SK-N-DZ (cell line): Measurements from ENCODE around the gene HOXC10.

ENCODE experiments used
- DNase-seq: peaks from one replicate; pipeline ENCODE4 v3.0.0-alpha.2; 2015; ENCODE audit warnings: low spot score

The HOXC10 gene

DNA sequence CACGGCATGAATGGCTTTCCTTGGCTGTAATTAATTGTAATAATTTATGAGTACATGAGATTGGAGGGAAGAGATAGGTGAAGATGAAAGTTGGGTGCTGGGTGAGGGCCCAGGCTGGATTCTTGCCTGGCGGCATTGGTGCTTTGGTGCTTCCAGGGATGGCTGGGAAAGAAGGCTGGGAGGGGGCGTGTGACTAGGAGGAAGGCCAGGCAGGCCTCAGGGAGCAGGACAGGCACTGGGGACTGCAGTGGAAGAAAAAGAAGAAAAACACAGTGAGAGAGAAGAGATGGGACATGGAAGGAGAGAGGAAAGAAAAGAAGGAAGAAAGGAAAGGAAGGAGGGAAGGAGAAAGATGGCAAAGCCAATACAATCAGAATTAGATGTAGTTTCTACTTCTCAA lies 18.7 kb downstream of the HOXC10 start:
- DNase-seq = no peak

DNA sequence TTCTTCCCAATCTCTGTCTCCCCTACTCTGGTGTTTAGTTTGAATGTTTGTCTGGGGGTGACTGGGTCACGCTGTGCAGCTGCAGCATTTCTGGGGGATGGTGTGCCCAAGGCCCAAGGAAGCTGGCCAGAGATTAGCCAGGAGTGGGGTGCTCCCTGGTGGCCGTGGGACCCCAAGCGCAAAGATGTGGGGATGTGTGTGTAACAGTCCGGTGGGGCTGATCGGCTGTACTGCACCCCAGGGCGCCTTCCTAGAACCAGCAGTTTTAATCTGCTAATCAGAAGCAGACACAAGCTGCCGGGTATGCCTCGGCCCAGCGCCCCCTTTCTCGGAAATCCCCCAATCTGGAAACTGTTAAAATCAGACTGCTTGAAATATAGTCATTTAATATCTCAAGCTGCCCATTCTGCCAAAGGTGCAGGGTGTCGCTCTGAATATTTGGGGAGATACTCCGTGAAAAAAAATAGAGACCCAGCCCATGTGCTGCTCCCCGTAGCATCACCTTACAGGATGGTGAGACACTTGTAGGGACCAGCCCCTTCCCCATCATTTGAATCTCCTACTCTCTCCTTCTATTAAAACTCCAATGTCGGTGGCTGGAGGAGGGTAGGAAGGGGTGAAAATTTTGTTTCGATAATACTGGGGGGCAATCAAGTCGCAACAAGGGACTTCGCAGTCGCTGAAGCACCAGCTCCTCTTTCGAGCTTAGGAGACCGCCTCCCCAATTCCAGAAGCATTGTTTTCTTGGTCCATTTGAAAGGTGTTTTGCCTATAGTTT lies 19.3 kb downstream of the HOXC10 start:
- DNase-seq = no peak

DNA sequence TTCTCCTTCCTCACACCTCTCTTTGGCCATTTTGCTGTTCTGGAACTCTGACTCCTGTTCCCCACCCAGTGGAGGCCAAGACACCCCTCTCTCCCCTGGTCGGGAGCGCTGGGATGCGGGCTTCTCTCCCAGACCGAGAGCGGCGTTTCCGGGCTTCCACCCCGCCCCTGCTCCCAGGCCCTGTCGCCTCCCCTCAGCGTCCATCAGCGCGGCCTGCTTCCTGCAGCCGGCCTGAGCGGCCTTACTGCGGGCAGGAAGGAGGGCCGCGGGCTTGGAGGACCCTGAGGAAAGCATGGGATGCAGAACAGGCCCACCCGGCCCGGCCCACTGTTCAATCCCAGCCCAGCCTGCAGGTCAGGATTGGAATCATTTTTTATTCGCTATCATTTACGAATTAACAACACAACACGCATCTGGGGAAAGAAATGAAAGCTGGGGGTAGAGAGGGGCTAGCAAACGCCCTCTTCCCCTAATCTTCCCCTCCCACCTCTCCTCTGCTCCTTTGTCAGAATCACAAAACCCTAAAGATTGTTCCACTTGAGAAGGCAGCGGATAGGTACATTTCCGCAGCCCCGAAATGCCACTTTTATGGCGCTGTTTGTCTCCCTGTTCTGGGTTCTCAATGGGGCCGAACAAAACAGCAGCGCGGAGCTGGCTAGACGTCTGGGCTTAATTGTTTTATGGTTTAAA lies 20.0 kb downstream of the HOXC10 start:
- no peak for DNase-seq

DNA sequence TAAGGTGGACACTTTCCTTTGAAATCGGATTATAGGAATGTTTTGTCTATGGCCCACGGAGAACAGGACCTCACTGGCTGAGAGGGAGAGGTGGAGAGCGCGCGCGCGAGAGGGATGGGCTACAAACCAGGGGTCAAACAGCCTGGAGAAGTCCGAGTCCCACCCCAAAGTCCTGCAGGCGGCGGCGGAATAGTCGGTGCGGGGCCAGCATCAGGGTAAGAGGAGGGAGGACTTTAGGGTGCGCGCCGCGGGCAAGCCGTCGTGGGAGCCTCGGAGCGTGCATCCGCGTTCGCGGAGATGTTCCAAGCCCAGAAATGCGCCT lies 20.5 kb downstream of the HOXC10 start:
- no peak for DNase-seq

DNA sequence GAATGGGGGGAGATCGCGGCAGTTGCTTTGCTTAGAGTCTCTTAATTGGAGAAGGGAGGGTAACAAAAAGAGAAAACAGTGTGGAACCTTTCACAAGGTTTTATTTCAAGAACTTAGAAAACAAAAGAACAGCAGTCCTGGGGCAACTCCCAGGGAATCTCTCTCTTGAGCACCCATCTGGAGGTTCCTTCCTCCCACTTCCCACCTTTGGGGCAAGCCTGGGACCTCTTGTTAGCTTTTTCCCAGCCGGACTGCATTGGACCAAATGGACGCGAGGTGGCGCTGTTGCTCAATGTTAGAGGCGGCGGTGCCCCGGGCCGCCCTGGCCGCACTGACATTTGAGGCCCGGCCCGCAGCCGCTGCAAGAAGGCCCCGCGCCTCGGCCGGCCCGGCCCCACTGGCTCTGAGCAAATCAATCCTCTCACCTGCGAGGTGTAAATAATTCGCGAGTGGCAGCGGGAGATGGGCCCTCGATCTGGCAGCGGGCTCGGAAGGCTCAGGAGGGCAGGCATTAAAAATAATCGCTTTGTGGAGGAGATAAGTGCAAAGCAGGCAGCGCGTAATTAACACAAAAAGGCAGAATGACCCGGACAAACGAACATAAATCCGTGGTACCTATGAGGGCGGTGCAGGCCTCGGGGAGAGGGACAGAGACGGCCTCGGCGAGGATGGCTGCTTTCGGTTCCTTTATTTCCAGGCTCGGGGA lies 21.1 kb downstream of the HOXC10 start:
- peak; percentile 79 for DNase-seq

DNA sequence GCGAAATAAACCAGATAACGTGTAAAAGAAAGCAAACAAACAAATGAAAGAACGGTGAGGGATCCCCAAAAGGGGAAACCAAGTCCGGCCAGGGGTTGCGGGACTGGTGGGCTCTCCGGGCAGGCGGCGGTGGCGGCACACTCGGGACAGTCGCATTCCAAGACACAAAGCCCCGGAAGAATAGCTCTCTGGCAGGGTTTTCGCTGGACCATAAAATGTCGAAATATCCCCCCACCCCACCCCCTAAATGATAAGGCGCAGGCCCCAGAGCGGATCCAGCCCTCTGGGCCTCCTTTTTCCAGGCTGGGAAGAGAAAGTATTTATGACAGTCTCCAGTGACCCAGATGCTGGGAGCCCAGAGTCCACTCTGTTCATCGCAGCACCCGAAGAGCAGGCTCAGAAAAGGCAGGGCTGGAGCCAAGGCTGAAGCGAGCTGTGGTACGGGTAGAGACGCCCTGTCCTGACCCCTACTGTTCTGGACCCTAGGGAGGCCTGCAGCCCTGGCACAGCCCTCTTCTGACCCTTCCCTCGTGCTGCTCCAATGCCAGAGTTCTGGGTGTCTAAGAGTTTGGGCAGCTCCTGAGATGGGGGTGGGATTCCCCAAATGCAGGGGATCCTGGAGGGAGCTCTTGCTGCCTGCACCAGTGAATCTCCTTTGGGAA lies 21.7 kb downstream of the HOXC10 start:
- DNase-seq = no peak

DNA sequence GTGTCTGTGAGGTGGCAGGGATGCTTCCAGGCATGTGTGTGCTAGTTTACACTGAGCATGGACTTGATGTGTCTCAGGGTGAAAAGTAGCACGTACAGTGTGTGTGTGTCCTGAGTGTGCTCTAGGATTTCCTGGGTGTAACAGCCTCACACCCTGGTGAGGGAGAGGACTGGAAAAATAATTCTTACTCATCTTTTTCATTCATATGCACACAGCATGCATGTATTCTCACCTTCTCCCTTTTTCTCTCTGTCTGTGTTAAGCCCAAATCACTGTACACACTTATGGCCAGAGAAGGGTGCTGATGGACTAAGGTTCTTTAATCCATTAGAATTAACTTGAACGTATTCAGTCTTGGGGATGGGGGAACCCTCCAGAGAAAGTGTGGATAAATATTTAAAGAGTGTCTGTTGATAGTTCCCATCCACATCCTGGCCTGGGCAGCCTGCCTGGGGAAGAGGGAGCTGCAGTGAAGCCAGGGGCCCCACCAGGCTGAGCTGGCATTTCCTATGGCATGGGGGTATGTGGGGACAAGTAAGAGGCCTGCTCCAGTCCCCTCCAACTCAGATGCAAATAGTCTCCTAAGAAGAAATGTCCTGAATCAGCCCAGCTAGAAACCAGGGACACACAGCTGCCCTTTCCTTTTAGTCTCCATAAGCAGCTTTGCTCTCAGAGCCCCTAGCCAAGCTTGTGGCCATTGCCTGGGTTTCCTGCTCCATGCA lies 22.8 kb downstream of the HOXC10 start:
- DNase-seq = no peak

DNA sequence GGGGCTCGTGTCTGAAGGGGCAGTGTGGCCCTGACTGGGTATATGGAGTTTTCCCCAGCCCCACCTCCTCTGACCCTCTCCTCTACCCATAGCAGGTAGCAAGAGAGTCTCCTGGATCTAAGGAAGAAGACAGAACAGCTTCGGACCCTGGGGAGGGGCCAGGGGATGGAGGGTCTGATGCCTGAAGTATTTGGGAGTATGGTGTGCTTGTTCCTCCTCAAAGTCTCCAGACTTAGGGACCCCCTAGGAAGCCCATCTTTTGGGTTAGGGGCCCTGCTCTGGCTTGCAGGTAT lies 23.3 kb downstream of the HOXC10 start:
- no peak for DNase-seq

DNA sequence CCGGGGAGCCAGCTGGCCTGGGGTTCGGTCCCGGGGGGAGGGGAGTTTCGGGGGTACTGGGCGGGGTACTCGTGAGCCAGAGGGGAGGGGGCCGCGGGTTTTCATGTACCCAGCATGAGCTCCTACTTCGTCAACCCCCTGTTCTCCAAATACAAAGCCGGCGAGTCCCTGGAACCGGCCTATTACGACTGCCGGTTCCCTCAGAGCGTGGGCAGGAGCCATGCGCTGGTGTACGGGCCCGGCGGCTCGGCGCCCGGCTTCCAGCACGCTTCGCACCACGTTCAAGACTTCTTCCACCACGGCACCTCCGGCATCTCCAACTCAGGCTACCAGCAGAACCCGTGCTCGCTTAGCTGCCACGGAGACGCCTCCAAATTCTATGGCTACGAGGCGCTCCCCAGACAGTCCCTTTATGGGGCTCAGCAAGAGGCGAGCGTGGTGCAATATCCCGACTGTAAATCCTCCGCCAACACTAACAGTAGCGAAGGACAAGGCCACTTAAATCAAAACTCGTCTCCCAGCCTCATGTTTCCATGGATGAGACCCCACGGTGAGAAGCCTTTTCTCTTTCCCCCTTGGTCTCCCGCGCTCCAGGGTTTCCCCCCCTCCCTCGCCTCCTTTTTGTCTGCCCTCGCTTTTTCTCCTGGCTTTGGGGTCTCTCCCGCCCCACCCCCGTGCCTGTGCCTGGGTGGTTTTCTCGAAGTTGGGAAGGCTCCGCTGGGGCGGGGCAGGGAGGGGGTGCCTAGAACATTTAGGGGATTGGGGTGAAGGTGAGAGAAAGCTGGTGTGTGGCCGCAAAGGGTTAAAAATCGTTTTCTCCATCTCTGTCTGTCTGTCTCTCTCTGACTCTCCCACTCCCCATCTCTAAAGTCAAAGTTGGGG lies 24.5 kb downstream of the HOXC10 start:
- DNase-seq = no peak

DNA sequence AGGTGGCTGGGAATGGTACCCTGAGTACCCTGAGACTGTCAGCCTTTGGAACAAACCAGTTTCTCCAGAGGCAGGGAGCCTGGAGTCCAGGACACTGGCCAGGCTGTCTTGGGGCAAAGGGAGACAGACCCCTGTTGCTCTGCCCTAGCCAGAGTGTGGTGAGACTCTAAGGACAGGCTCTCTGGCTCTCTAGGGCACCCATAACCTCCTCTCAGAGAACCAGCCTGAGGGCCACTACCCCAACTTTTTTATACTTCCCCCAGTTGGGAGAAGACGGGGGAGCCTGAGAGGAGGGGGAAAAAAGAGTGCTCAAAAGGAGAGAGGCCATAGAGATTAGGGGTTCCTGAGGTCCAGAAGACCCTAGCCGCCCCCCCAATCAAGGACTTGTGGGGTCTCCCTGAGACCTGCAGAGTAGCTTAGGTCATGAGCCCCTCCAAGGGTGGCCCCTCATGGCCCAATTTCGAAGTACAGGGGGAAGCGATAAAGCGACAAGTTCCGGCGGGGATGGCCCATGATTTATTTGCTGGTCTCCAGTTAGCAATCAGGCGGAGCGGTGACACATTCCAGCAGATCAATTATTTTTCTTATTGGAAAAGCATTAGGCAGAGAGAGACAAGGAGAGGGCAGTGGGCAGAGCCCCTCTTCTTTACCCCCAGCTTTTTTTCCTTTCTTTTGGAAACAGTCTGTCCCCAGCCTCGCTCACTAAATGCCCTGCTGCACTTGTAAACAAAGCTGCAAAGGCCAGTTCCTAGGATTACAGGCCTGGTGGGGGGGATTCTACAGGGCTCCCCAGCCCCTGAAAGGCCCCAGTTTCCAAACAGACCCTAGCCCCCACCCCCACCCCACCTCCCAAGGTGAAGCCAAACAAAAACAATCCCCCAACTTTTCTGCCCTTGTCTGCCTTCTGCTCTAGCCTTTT lies 25.4 kb downstream of the HOXC10 start:
- DNase-seq = no peak

DNA sequence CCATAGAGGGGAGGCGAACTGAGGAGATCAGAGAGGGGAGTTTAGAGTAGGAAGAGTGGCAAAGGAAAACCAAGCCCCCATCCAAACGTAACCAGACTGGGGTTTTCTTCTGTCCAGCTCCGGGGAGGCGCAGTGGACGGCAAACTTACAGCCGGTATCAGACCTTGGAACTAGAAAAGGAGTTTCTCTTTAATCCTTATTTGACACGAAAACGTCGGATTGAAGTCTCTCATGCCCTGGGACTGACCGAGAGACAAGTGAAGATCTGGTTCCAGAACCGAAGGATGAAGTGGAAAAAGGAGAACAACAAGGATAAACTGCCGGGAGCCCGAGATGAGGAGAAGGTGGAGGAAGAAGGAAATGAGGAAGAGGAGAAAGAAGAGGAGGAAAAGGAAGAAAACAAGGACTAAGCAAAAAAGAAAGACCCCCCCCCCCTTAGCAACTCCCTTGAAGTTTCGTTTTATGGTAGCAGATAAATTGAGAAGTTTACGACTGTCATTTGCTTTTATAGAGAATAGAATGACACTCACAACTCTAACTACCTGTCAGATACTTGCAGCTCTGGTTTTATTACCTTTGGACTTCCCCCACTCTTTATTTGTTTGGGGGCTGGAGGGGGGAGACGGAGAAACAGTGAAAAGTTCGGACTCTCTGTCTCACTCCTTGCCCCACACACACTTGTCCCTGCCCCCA lies 26.2 kb downstream of the HOXC10 start:
- DNase-seq = no peak

DNA sequence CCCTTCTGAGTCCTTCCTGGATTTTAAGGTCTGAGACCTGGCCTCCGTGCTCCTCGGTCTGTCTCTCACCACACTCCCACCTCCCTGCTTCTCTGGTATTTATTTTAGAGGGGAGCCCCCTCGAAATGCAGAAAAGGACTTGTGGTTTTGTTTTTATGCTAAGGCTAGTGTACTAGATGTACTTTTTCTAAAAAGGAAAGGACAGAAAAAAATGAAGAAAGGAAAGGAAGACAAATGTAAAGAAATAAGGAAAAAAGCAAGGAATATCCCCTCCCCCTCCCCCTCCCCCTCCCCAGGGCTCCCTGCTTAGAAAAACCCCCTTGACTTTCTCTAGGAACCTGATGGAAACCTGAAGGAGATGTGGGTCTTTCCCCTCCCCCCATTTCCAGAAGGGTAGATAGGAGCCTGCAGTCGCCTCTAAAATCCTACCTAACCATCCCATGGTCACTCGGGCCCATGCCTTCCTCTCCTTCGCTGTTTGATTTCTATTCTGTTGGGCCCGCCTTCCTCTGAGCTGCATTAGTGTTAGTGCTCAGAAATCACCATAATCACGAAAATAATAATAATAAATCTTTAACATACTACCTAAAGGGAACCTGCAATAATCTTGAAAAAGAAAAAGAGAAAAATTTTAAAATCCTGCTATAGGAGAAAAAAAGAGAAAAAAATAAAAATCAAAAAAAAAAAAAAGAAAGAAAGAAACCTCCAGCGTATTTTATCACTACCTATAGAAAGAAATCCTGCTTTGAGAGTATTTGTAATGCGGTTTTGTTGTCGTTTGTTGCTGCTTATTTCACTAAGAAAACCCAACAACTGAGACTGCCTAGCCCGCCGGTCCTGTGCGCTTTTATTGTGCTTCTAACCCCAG lies 27.0 kb downstream of the HOXC10 start:
- DNase-seq = no peak

DNA sequence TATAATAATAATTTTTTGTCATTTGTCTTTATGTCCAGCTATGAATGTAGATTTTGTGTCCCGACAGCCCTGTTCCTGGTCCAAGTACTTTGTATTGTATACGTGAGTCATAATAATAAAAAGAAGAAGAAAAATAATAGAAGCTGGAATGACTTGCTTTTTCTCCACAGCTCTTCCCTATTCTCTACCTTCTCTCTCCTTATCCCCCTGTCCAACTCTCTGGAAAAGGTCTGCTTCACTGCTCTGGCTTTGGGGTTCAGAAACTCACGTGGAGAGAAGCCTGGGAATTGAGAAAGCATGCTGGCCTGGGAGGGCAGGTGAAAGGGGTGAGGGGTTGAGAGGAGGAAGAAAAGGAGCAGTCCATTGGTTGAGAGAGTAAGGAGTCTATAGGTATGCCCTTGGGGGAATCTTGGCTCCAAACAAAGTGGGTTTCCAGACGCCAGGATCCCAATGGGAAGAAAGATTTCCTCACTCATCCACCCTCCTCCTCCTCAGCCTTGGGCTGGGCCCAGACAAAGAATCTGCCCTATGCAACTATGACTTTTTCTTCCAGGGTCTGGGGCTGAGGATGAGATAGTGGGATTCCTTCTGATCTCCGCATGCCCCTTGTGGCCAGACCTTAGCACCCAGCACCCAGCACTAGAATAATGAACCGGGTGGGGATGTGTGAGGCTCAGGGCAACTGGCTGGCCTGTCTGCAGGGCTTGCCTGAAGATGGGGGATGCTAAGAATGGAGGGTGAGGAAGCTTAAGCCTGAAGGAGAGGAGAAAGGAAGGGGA lies 27.9 kb downstream of the HOXC10 start:
- no peak for DNase-seq

DNA sequence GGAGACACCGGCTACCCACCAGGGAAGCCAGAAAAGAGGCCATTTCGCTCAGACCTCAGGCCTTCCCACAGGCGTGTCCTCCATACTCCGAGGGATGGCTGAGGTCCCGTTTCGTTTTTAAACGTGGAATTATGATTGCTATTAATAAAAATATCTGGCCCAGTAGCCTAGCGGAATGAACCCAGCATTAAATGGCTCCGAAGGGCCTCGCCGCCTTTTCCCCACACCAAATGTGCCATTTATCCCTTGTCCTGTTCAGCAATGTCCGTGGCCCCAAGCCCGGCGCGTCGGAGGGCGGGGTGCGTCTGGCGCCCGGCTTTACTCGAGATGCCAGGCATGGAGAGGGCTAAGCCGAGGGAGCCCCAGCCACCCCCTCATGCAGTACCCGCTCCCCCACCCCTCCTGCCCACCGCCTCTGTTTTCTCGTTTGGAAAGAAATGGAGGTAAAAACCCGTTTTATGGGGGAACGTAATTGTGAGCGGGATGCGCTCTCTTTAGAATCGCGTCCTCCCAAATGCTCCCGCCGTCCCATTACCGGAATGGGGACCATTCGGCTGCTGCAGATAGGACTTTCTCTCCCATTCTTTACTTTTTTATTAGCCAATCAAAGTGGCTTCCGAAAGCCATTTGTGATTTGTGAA lies 29.6 kb downstream of the HOXC10 start:
- no peak for DNase-seq

DNA sequence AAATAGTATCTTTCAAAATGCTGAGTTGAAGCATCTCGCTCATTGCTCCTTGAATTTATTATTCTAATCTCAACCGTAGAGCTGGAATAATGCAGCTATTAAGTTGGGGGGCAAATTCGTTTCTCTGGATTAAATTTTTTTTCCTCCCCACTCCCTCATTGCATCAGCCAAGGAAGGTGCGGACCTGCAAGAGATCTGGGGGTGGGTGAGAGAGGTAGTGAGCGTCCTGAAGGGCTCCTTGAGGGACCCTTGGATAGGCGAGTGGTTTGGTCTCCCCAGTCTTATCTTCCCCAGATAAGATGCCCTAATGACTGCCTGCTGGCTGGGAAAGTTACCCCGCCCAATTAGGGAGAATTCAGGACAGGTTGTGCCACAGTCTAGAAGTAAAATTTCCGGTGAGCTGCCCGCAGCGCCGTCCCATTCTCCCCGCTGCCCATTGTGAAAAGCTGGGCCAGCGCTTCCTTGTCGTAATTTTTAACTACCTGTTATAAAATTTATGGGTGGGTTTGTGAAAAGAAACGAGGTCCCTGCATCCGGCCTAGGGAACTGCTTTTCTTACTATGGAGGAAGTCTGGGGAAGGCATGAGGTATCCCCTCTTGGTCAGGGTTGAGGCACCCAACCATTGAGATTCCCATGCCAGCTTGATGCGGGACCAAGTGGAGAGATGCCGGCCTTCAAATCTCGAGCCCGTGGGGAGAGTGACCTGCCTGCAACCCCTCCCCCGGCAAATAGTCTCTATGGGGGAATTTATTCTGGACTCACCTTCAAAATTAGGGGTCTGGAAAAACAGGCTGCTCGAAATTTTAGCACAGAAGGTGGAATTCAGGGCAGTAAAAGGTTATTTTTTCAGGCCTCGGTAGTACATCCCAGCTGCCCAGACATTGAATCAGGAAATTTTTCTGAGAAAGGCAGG lies 30.3 kb downstream of the HOXC10 start:
- DNase-seq = no peak

DNA sequence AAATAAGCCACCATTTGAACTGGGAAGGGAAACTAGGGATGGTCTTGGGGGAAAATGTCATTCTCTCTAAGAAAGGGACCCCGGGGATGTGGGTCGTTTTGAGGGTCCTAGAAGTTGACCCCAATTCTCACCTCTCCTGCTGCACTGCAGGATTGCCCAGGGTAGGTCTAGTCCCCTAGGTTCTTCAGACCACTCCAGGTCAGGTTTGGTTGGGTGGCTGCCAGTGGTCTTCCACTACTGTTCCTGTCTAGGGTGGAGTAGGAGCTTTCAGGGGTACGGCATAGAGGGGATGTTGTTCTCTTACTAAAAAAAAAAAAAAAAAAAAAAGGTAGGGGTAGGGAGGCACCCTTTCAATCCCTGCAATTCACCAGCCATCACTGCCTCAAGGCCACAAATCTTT lies 31.1 kb downstream of the HOXC10 start:
- DNase-seq = no peak
